ENCODE measurements around the gene JMJD1C.
A peak's percentile ranks its signal among the peaks of the same experiment; 100 is the strongest.
"Not testable (repeated sequence)": the region's sequence is repeated elsewhere in the genome, so short reads cannot be mapped to it uniquely, and the experiment has no call there.

Gene JMJD1C

GRCh38 chr10:63304146-63304545, 161.6 kb downstream of the JMJD1C start:
- DNase-seq (ENCODE audit: low read depth in 4 of 4, low spot score in 1 of 4): no peak

GRCh38 chr10:63300801-63301200, 165.0 kb downstream of the JMJD1C start:
- DNase-seq (ENCODE audit: low read depth in 4 of 4, low spot score in 1 of 4): no peak

- DNase-seq (ENCODE audit: low read depth in 4 of 4, low spot score in 1 of 4): no peak
These were observed 167.8 kb downstream of the JMJD1C start for GRCh38 chr10:63297941-63298340.

GRCh38 chr10:63294781-63295180, 171.0 kb downstream of the JMJD1C start:
- DNase-seq (ENCODE audit: low read depth in 4 of 4, low spot score in 1 of 4): no peak

GRCh38 chr10:63292847-63293246, 172.9 kb downstream of the JMJD1C start:
- not testable (repeated sequence) for DNase-seq (ENCODE audit: low read depth in 4 of 4, low spot score in 1 of 4)

GRCh38 chr10:63288170-63288569, 177.6 kb downstream of the JMJD1C start:
- DNase-seq (ENCODE audit: low read depth in 4 of 4, low spot score in 1 of 4): no peak

- DNase-seq (ENCODE audit: low read depth in 4 of 4, low spot score in 1 of 4): no peak
These were observed 179.0 kb downstream of the JMJD1C start for GRCh38 chr10:63286754-63287264.

GRCh38 chr10:63286340-63286739, 179.4 kb downstream of the JMJD1C start:
- DNase-seq (ENCODE audit: low read depth in 4 of 4, low spot score in 1 of 4): no peak

GRCh38 chr10:63283901-63284300, 181.9 kb downstream of the JMJD1C start:
- DNase-seq (ENCODE audit: low read depth in 4 of 4, low spot score in 1 of 4): not testable (repeated sequence)

- DNase-seq (ENCODE audit: low read depth in 4 of 4, low spot score in 1 of 4): no peak
These were observed 182.7 kb downstream of the JMJD1C start for GRCh38 chr10:63283093-63283492.

GRCh38 chr10:63281967-63282366, 183.8 kb downstream of the JMJD1C start:
- no peak for DNase-seq (ENCODE audit: low read depth in 4 of 4, low spot score in 1 of 4)

- DNase-seq (ENCODE audit: low read depth in 4 of 4, low spot score in 1 of 4): no peak
These were observed 185.4 kb downstream of the JMJD1C start for GRCh38 chr10:63280386-63280785.

GRCh38 chr10:63275094-63275493, 190.7 kb downstream of the JMJD1C start:
- DNase-seq (ENCODE audit: low read depth in 4 of 4, low spot score in 1 of 4): no peak

GRCh38 chr10:63273577-63273976, 192.2 kb downstream of the JMJD1C start:
- no peak for DNase-seq (ENCODE audit: low read depth in 4 of 4, low spot score in 1 of 4)

GRCh38 chr10:63268798-63269503, 196.8 kb downstream of the JMJD1C start:
- DNase-seq (ENCODE audit: low read depth in 4 of 4, low spot score in 1 of 4): peak; percentile 30 to 64 (median 54)

GRCh38 chr10:63268149-63268797, 197.5 kb downstream of the JMJD1C start:
- no peak for DNase-seq (ENCODE audit: low read depth in 4 of 4, low spot score in 1 of 4)

GRCh38 chr10:63267414-63268148, 198.2 kb downstream of the JMJD1C start:
- DNase-seq (ENCODE audit: low read depth in 4 of 4, low spot score in 1 of 4): no peak

GRCh38 chr10:63266391-63267316, 199.1 kb downstream of the JMJD1C start:
- no peak for DNase-seq (ENCODE audit: low read depth in 4 of 4, low spot score in 1 of 4)

- no peak for DNase-seq (ENCODE audit: low read depth in 4 of 4, low spot score in 1 of 4)
These were observed 200.0 kb downstream of the JMJD1C start for GRCh38 chr10:63265683-63266235.

- no peak for DNase-seq (ENCODE audit: low read depth in 4 of 4, low spot score in 1 of 4)
These were observed 200.6 kb downstream of the JMJD1C start for GRCh38 chr10:63265222-63265617.
